Left ventricle myocardium superior (tissue), 1 donor: Measurements from ENCODE around the gene UNC13D. TPM values are rescaled to one million over a fixed set of nuclear protein-coding genes. Genes with fewer than 3 reads are reported as not detected.

Source experiments
- ATAC-seq: fragments of 200-7000 bp; cut with Tn5 transposase; one replicate; pipeline ENCODE4 v1.9.1; 2020; ENCODE audit warnings: mild to moderate bottlenecking, moderate library complexity
- DNase-seq: peaks from one replicate; pipeline ENCODE4 v3.0.0-alpha.2; 2020
- intact Hi-C: fragments of 100-400 bp; cut with micrococcal nuclease; formaldehyde crosslinking; loops from one replicate; pipeline ENCODE4 v1.11.0; 2022
- total RNA-seq: library from RNA; stranded (reverse); fragmentation: NEBNext Ultra II Directional; extraction: Animal tissue kit (Norgen Biotek cat#: 25700); gene quantifications from one replicate; pipeline ENCODE4 v1.2.1, GENCODE V29; 2021
- donor health status: DM: no; HTN: yes; CAD: no; lungs with severe emphysema.

The UNC13D gene
- total RNA-seq, 1 donor from 2014 or later: 8.6 TPM

GRCh38 chr17:75825748-75826370, 18.3 kb downstream of the UNC13D start:
- ATAC-seq: no peak
- intact Hi-C loops: no loop called here
- DNase-seq: no peak

GRCh38 chr17:75825149-75825552, 19.1 kb downstream of the UNC13D start:
- ATAC-seq: no peak
- no peak for DNase-seq
- intact Hi-C loops: no loop called here

GRCh38 chr17:75824666-75825065, 19.5 kb downstream of the UNC13D start:
- DNase-seq (no peak), ATAC-seq (no peak)
- intact Hi-C loops: no loop called here

- intact Hi-C loops: no loop called here
Observed at GRCh38 chr17:75824050-75824552, 20.1 kb downstream of the UNC13D start.

GRCh38 chr17:75823257-75824041, 20.8 kb downstream of the UNC13D start:
- no peak for DNase-seq
- intact Hi-C loops: no loop called here

More at GRCh38 chr17:75824050-75824552, 20.1 kb downstream of the UNC13D start:
- ATAC-seq (no peak), DNase-seq (no peak)

GRCh38 chr17:75822800-75823166, 21.4 kb downstream of the UNC13D start:
- intact Hi-C loops: no loop called here

More at GRCh38 chr17:75823257-75824041, 20.8 kb downstream of the UNC13D start:
- no peak for ATAC-seq

GRCh38 chr17:75822119-75822799, 21.9 kb downstream of the UNC13D start:
- ATAC-seq: peak; percentile 33
- intact Hi-C loops: no loop called here
- peak; percentile 60 for DNase-seq

More at GRCh38 chr17:75822800-75823166, 21.4 kb downstream of the UNC13D start:
- DNase-seq: no peak
- no peak for ATAC-seq

GRCh38 chr17:75821552-75821951, 22.7 kb downstream of the UNC13D start:
- DNase-seq (no peak), ATAC-seq (no peak)
- intact Hi-C loops: no loop called here

GRCh38 chr17:75820094-75821080, 23.8 kb downstream of the UNC13D start:
- DNase-seq (no peak), ATAC-seq (no peak)
- intact Hi-C loops: no loop called here

GRCh38 chr17:75819678-75820077, 24.5 kb downstream of the UNC13D start:
- intact Hi-C loops: no loop called here
- ATAC-seq (no peak), DNase-seq (no peak)

- DNase-seq (no peak), ATAC-seq (no peak)
- intact Hi-C loops: no loop called here
Observed at GRCh38 chr17:75819116-75819515, 25.1 kb downstream of the UNC13D start.

- intact Hi-C loops: no loop called here
- DNase-seq (no peak), ATAC-seq (no peak)
Observed at GRCh38 chr17:75818326-75818885, 25.8 kb downstream of the UNC13D start.

- DNase-seq: peak; percentile 5
- no peak for ATAC-seq
- intact Hi-C loops: no loop called here
Observed at GRCh38 chr17:75817571-75817970, 26.6 kb downstream of the UNC13D start.

- ATAC-seq: no peak
- DNase-seq: peak; percentile 17
- intact Hi-C loops: no loop called here
Observed at GRCh38 chr17:75816693-75817092, 27.5 kb downstream of the UNC13D start.

GRCh38 chr17:75815399-75815798, 28.8 kb downstream of the UNC13D start:
- no peak for ATAC-seq

GRCh38 chr17:75814900-75815373, 29.3 kb downstream of the UNC13D start:
- no peak for DNase-seq
- intact Hi-C loops: no loop called here
- no peak for ATAC-seq

More at GRCh38 chr17:75815399-75815798, 28.8 kb downstream of the UNC13D start:
- intact Hi-C loops: no loop called here
- no peak for DNase-seq

- intact Hi-C loops: no loop called here
- ATAC-seq (no peak), DNase-seq (no peak)
Observed at GRCh38 chr17:75814021-75814395, 30.2 kb downstream of the UNC13D start.
